ENCODE measurements around the gene RBM24.

Gene RBM24

GRCh38 chr6:17343215-17343614 lies 62.1 kb downstream of the RBM24 start:
- H3K27me3 ChIP-seq (ENCODE audit: insufficient read depth, low read length, poor library complexity, severe bottlenecking), result no peaks in the 10 kb centered on the region
- no peaks in the 10 kb centered on the region for H3K9me2 ChIP-seq (replicated peaks; ENCODE audit: low read depth, low read length)
- no peaks in the 10 kb centered on the region for H3K36me3 ChIP-seq (ENCODE audit: insufficient read depth, low read length)
- no peak overlapping the region for H2AFZ ChIP-seq (ENCODE audit: low read length)
- no peaks in the 10 kb centered on the region for H3K9me3 ChIP-seq (ENCODE audit: insufficient read depth, low read depth, low read length)
- TF ChIP-seq EZH2phosphoT487 (IDR thresholded peaks at IDR 0.05; ENCODE audit: borderline replicate concordance) (no peak), CTCF (conservative IDR thresholded peaks at IDR 0.05; ENCODE audit: low read length) (no peak)
- no peaks in the 10 kb centered on the region for H3F3A ChIP-seq (ENCODE audit: low read depth)
- no peaks in the 10 kb centered on the region for H3K79me2 ChIP-seq (ENCODE audit: insufficient read depth, low read length)
- H3K4me1 ChIP-seq (ENCODE audit: insufficient read depth, low read length, poor library complexity, severe bottlenecking), result no peaks in the 10 kb centered on the region
- H3K4me3 ChIP-seq (ENCODE audit: low read length, poor library complexity, severe bottlenecking), result no peak overlapping the region
- no peak overlapping the region for H3K9ac ChIP-seq (ENCODE audit: low read depth, low read length, poor library complexity, severe bottlenecking)
- H3K4me2 ChIP-seq (ENCODE audit: low read depth, low read length, poor library complexity, severe bottlenecking), result no peak overlapping the region
- H4K20me1 ChIP-seq (ENCODE audit: insufficient read depth, low read length, poor library complexity, severe bottlenecking), result no peaks in the 10 kb centered on the region

Measured in Loucy (cell line).